Measurements from ENCODE around the gene INSYN2A. TPM values are rescaled to one million over a fixed set of nuclear protein-coding genes. Genes with fewer than 3 reads are reported as not detected.

The INSYN2A gene, protein sequence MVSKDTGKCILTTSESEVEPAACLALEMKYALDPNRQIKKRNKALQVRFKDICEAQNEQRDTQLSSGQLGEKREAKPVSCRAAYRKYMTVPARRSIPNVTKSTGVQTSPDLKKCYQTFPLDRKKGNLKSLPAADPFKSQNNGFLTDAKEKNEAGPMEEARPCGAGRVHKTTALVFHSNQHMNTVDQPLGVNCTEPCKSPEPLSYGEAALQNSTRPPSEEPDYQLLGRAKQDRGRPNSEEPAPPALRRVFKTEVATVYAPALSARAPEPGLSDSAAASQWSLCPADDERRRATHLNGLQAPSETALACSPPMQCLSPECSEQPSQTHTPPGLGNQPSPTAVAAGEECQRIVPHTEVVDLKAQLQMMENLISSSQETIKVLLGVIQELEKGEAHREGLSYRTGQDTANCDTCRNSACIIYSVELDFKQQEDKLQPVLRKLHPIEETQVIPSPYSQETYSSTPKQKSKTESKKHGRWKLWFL
- under 0.01 TPM in 1 of 2 replicates, not detected in the other for total RNA-seq

DNA sequence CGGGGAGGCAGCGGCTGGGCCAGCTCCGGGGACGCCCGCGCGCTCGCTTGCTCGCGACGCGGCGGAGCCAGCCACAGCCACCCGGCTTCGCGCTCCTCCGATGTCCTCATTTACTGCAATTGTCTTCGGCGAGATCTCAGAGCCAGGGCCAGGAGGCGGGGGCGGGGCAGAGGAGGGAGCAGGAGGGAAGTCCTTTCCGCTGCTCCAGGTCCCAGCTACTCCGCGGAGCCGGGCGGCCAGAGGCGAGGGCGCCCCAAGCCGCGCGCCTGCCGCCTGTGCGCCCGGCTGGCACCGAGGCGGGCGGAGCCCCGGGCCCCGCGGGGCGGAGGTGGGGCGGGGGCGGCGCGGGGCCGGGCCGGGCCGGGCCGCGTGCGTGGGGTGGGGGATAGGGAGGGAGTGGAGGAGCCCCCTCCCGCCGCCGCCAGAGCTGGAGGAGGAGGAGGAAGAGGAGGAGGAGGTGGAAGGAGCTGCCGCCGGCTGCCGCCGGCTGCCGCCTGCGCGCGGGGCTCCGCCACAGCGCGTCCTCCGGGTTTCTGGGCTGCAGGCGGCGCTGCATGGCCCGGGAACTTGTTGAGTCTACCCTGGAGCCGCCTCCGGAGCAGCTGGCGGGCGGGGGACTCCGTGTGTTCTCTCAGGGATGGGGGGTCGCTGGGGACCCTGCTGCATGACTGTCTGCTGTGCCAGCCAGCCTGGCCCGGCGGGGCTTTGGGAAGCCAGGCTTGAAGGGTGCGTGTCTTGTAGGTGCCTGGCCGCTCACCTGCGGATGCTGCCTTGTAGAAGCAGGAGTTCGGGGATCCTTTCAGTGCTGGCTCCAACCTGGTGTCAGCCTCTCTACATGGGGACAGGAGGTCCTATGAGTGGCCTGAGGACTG is at the start of gene INSYN2A:
TSS of gene INSYN2A (minus strand) at position 310 of the 872 bp plus-strand sequence. CDS start 20,196 bp downstream, outside the sequence.

